IMR-90 (cell line): ENCODE data around the gene ADRA2B. TPM values are rescaled to one million over a fixed set of nuclear protein-coding genes. Genes with fewer than 3 reads are reported as not detected.

Source experiments
- ATAC-seq: fragments of 200-7000 bp; cut with Tn5 transposase; 2 replicates; pipeline ENCODE4 v1.9.1; 2020; ENCODE audit warnings: low read depth, mild to moderate bottlenecking, moderate library complexity
- BruUV-seq: library from RNA; stranded (reverse); fragments of 400-500 nt; replicated peaks from 2 replicates; lab custom pipeline; 2021; lab: Mats Ljungman, UMichigan
- CTCF ChIA-PET: fragments of 300-600 bp; formaldehyde crosslinking; extraction: SDS; loops from one replicate; lab custom pipeline; 2021; ENCODE audit warnings: antibody characterized with exemption; lab: Yijun Ruan, JAX
- POLR2A ChIA-PET: fragments of 300-600 bp; sonication (Branson Sonifier 250); formaldehyde crosslinking; loops from one replicate; lab custom pipeline; 2022; ENCODE audit warnings: antibody characterized with exemption; ENCODE audit not compliant: unreplicated experiment; lab: Charles Lee
- DNase-seq: peaks from one replicate; pipeline ENCODE4 v3.0.0; 2013
- H2AFZ ChIP-seq: replicated peaks from 2 replicates; pipeline ENCODE3; 2013; ENCODE audit warnings: low read length, mild to moderate bottlenecking; ENCODE audit not compliant: poor library complexity
- H2AK5ac ChIP-seq: 2 replicates; pipeline ENCODE4 v1.6.1; 2013; ENCODE audit warnings: low read depth, low read length, inconsistent platforms
- H2AK9ac ChIP-seq: replicated peaks from 2 replicates; pipeline ENCODE3; 2013; ENCODE audit warnings: mild to moderate bottlenecking, low read depth, low read length, moderate library complexity; ENCODE audit not compliant: poor library complexity
- H2BK120ac ChIP-seq: 2 replicates; pipeline ENCODE4 v1.6.1; 2013; ENCODE audit warnings: low read depth, low read length, inconsistent platforms
- H2BK15ac ChIP-seq: 3 replicates; pipeline ENCODE4 v1.6.1; 2013; ENCODE audit warnings: low read depth, low read length, inconsistent platforms
- H2BK20ac ChIP-seq: 2 replicates; pipeline ENCODE4 v1.6.1; 2013; ENCODE audit warnings: low read depth, mild to moderate bottlenecking, inconsistent platforms, low read length, moderate library complexity
- H2BK5ac ChIP-seq: 2 replicates; pipeline ENCODE4 v1.6.1; 2013; ENCODE audit warnings: mild to moderate bottlenecking, low read depth, low read length, inconsistent platforms; ENCODE audit not compliant: poor library complexity, severe bottlenecking
- H3K14ac ChIP-seq: replicated peaks from 2 replicates; pipeline ENCODE4 v1.6.1; 2013; ENCODE audit warnings: low read depth, low read length, inconsistent platforms
- H3K18ac ChIP-seq: 2 replicates; pipeline ENCODE4 v1.6.1; 2013; ENCODE audit warnings: low read depth, low read length, control low read depth
- H3K23ac ChIP-seq: 2 replicates; pipeline ENCODE4 v1.6.1; 2013; ENCODE audit warnings: low read depth, low read length, inconsistent platforms
- H3K27ac ChIP-seq: 2 replicates; pipeline ENCODE4 v1.5.1; 2013; ENCODE audit warnings: mild to moderate bottlenecking, control low read depth, low read length; ENCODE audit not compliant: insufficient read depth
- H3K27me3 ChIP-seq: 2 replicates; pipeline ENCODE4 v1.6.1; 2013; ENCODE audit warnings: low read length; ENCODE audit not compliant: control insufficient read depth, insufficient read depth
- H3K36me3 ChIP-seq: 2 replicates; pipeline ENCODE4 v1.6.1; 2013; ENCODE audit warnings: low read length, mixed read lengths; ENCODE audit not compliant: control insufficient read depth, insufficient read depth
- H3K4ac ChIP-seq: 2 replicates; pipeline ENCODE4 v1.6.1; 2013; ENCODE audit warnings: low read depth, low read length, inconsistent platforms
- H3K4me1 ChIP-seq: 2 replicates; pipeline ENCODE4 v1.6.1; 2013; ENCODE audit warnings: low read length, mixed read lengths; ENCODE audit not compliant: control insufficient read depth, insufficient read depth
- H3K4me2 ChIP-seq: 2 replicates; pipeline ENCODE4 v1.6.1; 2013; ENCODE audit warnings: low read depth, mild to moderate bottlenecking, control low read depth, low read length, moderate library complexity
- H3K4me3 ChIP-seq: 2 replicates; pipeline ENCODE4 v1.5.1; 2013; ENCODE audit warnings: low read depth, mild to moderate bottlenecking, control low read depth, low read length, moderate library complexity; ENCODE audit not compliant: insufficient read depth
- H3K56ac ChIP-seq: 2 replicates; pipeline ENCODE4 v1.6.1; 2013; ENCODE audit warnings: low read length, inconsistent platforms; ENCODE audit not compliant: insufficient read depth; ENCODE audit errors: extremely low read depth
- H3K79me1 ChIP-seq, 2 experiments: 2 replicates each; pipeline ENCODE4 v1.6.1; 2013; ENCODE audit warnings: low read length in 2 of 2, inconsistent platforms in 1 of 2, low read depth in 1 of 2
- H3K9ac ChIP-seq: 2 replicates; pipeline ENCODE4 v1.6.1; 2013; ENCODE audit warnings: low read depth, low read length, control low read depth
- H3K9me1 ChIP-seq: 2 replicates; pipeline ENCODE4 v1.6.1; 2013; ENCODE audit warnings: low read length, inconsistent platforms; ENCODE audit not compliant: insufficient read depth
- H3K9me3 ChIP-seq: 2 replicates; pipeline ENCODE4 v1.6.1; 2013; ENCODE audit warnings: low read length; ENCODE audit not compliant: control insufficient read depth, insufficient read depth
- H4K20me1 ChIP-seq: 2 replicates; pipeline ENCODE4 v1.6.1; 2013; ENCODE audit warnings: low read length, inconsistent platforms; ENCODE audit not compliant: insufficient read depth
- H4K5ac ChIP-seq: 2 replicates; pipeline ENCODE4 v1.6.1; 2013; ENCODE audit warnings: mild to moderate bottlenecking, low read depth, low read length, control low read depth
- H4K8ac ChIP-seq, 2 experiments: 2 replicates each; pipeline ENCODE4 v1.6.1; 2013; ENCODE audit warnings: low read depth in 2 of 2, low read length in 2 of 2, control low read depth in 1 of 2, inconsistent platforms in 1 of 2
- H4K91ac ChIP-seq: 2 replicates; pipeline ENCODE4 v1.6.1; 2013; ENCODE audit warnings: low read depth, low read length, inconsistent platforms; ENCODE audit not compliant: insufficient read depth
- BHLHE40 ChIP-seq: fragments of 150-350 bp; IDR thresholded peaks from 2 replicates; pipeline ENCODE4 v1.6.1; 2016; ENCODE audit warnings: mild to moderate bottlenecking, low read depth, low read length
- CEBPB ChIP-seq: IDR thresholded peaks from 2 replicates; pipeline ENCODE4 v1.6.1; 2012; ENCODE audit warnings: low read depth, low read length, improper control_type of control experiment
- CHD1 ChIP-seq: IDR thresholded peaks from 2 replicates; pipeline ENCODE4 v1.6.1; 2012; ENCODE audit warnings: low read depth, low read length, improper control_type of control experiment
- CTCF ChIP-seq: conservative IDR thresholded peaks from 2 replicates; pipeline ENCODE4 v1.5.1; 2012; ENCODE audit warnings: mild to moderate bottlenecking, low read depth, low read length, improper control_type of control experiment
- FOS ChIP-seq: fragments of 150-350 bp; IDR thresholded peaks from 2 replicates; pipeline ENCODE4 v1.6.1; 2016; ENCODE audit warnings: low read depth, low read length
- MAFK ChIP-seq: IDR thresholded peaks from 2 replicates; pipeline ENCODE4 v1.6.1; 2012; ENCODE audit warnings: low read depth, low read length, improper control_type of control experiment
- MAZ ChIP-seq: IDR thresholded peaks from 2 replicates; pipeline ENCODE4 v1.6.1; 2012; ENCODE audit warnings: low read depth, mild to moderate bottlenecking, low read length, improper control_type of control experiment, moderate library complexity, borderline replicate concordance
- MXI1 ChIP-seq: IDR thresholded peaks from 2 replicates; pipeline ENCODE4 v1.6.1; 2012; ENCODE audit warnings: low read depth, mild to moderate bottlenecking, low read length, moderate library complexity, borderline replicate concordance
- NFE2L2 ChIP-seq: fragments of 150-350 bp; IDR thresholded peaks from 2 replicates; pipeline ENCODE4 v1.6.1; 2016; ENCODE audit warnings: low read depth, mild to moderate bottlenecking, low read length
- POLR2A ChIP-seq: IDR thresholded peaks from 2 replicates; pipeline ENCODE4 v1.6.1; 2012; ENCODE audit warnings: mild to moderate bottlenecking, low read depth, low read length
- RAD21 ChIP-seq: IDR thresholded peaks from 2 replicates; pipeline ENCODE4 v1.6.1; 2012; ENCODE audit warnings: low read length, improper control_type of control experiment
- RCOR1 ChIP-seq: IDR thresholded peaks from 2 replicates; pipeline ENCODE4 v1.6.1; 2012; ENCODE audit warnings: mild to moderate bottlenecking, low read length, improper control_type of control experiment; ENCODE audit not compliant: insufficient replicate concordance
- RFX5 ChIP-seq: IDR thresholded peaks from 2 replicates; pipeline ENCODE4 v1.8.0; 2012; ENCODE audit warnings: low read depth, mild to moderate bottlenecking, low read length, moderate library complexity
- SMC3 ChIP-seq: fragments of 150-350 bp; IDR thresholded peaks from 2 replicates; pipeline ENCODE4 v1.6.1; 2016; ENCODE audit warnings: low read depth, mild to moderate bottlenecking, antibody characterized with exemption, low read length, moderate library complexity
- USF2 ChIP-seq: fragments of 150-350 bp; IDR thresholded peaks from 2 replicates; pipeline ENCODE4 v1.6.1; 2017; ENCODE audit warnings: mild to moderate bottlenecking, antibody characterized with exemption, low read length, low read depth
- WGBS, 2 experiments: methylation state at CpG; one replicate each; pipeline versions ENCODE4 v1.1.5 to v1.1.7; 2013; ENCODE audit warnings: missing lambda C conversion rate in 2 of 2; ENCODE audit not compliant: insufficient read length in 1 of 2; ENCODE audit errors: extremely low coverage in 2 of 2; 5-methylcytosine and 5-hydroxymethylcytosine counted together
- dilution Hi-C: fragments of 300-500 bp; cut with HindIII; formaldehyde crosslinking; loops from one replicate; pipeline ENCODE4 v1.14.3; 2018; ENCODE audit warnings: low sequenced_read_pairs; ENCODE audit not compliant: unreplicated experiment
- in situ Hi-C: fragments of 300-500 bp; cut with MboI; formaldehyde crosslinking; loops from 3 replicates; pipeline ENCODE4 v1.14.3; 2019; ENCODE audit warnings: low sequenced_read_pairs, inconsistent platforms, mixed read lengths
- intact Hi-C: fragments of 100-400 bp; cut with micrococcal nuclease; formaldehyde crosslinking; loops from 2 replicates; pipeline ENCODE4 v1.10.0; 2022
- polyA plus RNA-seq, 3 experiments: library from polyadenylated mRNA; depleted of rRNA; stranded (reverse); fragments of >200 nt; gene quantifications; 2 replicates each; pipeline ENCODE4 v1.2.3, GENCODE V29; 2012; ENCODE audit warnings: low replicate concordance in 1 of 3
- total RNA-seq: library from RNA; depleted of rRNA; stranded (reverse); fragments of >200 nt; gene quantifications from 2 replicates; pipeline ENCODE4 v1.2.3, GENCODE V29; 2012
- TF ChIP-seq, protein P1 (sequence below): fragments of 150-350 bp; IDR thresholded peaks from 2 replicates; pipeline ENCODE4 v1.6.1; 2016; ENCODE audit warnings: low read depth, mild to moderate bottlenecking, low read length, moderate library complexity, borderline replicate concordance

The ADRA2B gene
- total and polyA plus RNA-seq, 2 of the 4 experiments (the other 2 are of a cell fraction): not detected

- POLR2A ChIA-PET: no interaction called here
- H2AK9ac ChIP-seq: peak overlapping the region; percentile 84
- ATAC-seq (no peak), DNase-seq (no peak)
- no peaks in the 10 kb centered on the region; the same call in 1 of the 2 replicates for H4K20me1 ChIP-seq
- no peak overlapping the region for H2BK15ac ChIP-seq
- peaks cover 0 to 4% of the 10 kb centered on the region in 2 experiments; a peak in 1 of 4 replicates for H3K79me1 ChIP-seq
- H4K8ac ChIP-seq: no peak overlapping the region
- TF ChIP-seq CEBPB (no peak), MXI1 (no peak), CTCF (no peak), CHD1 (no peak), RFX5 (no peak), MAFK (no peak), POLR2A (no peak), FOS (no peak), BHLHE40 (no peak), RAD21 (no peak), MAZ (no peak), NFE2L2 (no peak), RCOR1 (no peak), SMC3 (no peak), USF2 (no peak)
- TF ChIP-seq, protein P1, sequence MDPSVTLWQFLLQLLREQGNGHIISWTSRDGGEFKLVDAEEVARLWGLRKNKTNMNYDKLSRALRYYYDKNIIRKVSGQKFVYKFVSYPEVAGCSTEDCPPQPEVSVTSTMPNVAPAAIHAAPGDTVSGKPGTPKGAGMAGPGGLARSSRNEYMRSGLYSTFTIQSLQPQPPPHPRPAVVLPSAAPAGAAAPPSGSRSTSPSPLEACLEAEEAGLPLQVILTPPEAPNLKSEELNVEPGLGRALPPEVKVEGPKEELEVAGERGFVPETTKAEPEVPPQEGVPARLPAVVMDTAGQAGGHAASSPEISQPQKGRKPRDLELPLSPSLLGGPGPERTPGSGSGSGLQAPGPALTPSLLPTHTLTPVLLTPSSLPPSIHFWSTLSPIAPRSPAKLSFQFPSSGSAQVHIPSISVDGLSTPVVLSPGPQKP: no peak
- no peaks in the 10 kb centered on the region for H3K9me3 ChIP-seq
- dilution Hi-C loops: no loop called here
- peak overlapping the region; percentile 93 for H2AFZ ChIP-seq
- no peak overlapping the region for H3K56ac ChIP-seq
- H3K9me1 ChIP-seq: no peaks in the 10 kb centered on the region
- intact Hi-C loops: no loop called here
- in situ Hi-C loops: no loop called here
- H2AK5ac ChIP-seq: no peak overlapping the region
- H2BK20ac ChIP-seq: no peak overlapping the region
- H3K4me3 ChIP-seq: no peak overlapping the region
- H3K27me3 ChIP-seq: no peaks in the 10 kb centered on the region
- no peaks in the 10 kb centered on the region for H3K36me3 ChIP-seq
- no peak overlapping the region for H4K5ac ChIP-seq
- H2BK120ac ChIP-seq: no peak overlapping the region
- H3K18ac ChIP-seq: no peak overlapping the region
- H2BK5ac ChIP-seq: no peak overlapping the region
- no peak overlapping the region for H3K14ac ChIP-seq
- 94% methylated on average over 8 of the region's 23 CpGs; no CpG with 5 or more reads in 1 of the 2 experiments for WGBS, 2 experiments
- no peak overlapping the region for H3K23ac ChIP-seq
- no peak overlapping the region for H3K27ac ChIP-seq
- no peak overlapping the region for H3K9ac ChIP-seq
- H3K4ac ChIP-seq: no peak overlapping the region
- H4K91ac ChIP-seq: no peak overlapping the region; the same call in 1 of the 2 replicates
- CTCF ChIA-PET: interaction anchor here (1.3 kb wide), 1 partner anchor 31 kb away, joined by 4 read pairs; no protein-coding TSS in a partner anchor
- no TSS peak for BruUV-seq
- H3K4me2 ChIP-seq: no peak overlapping the region
- H3K4me1 ChIP-seq: peaks cover 5% of the 10 kb centered on the region; the same call in 1 of the 2 replicates
Observed at GRCh38 chr2:96143848-96144480, 27.6 kb upstream of the ADRA2B start.
